ENCODE measurements around the gene GATB.

GATB gene

GRCh38 chr4:151760712-151761661 is at the start of gene GATB (continued):
- peak; percentile 61 for TF ChIP-seq ZNF18 (tag by site-specific recombination; IDR thresholded peaks at IDR 0.05)
- peak; percentile 97 for TF ChIP-seq YY1 (tag by site-specific recombination; IDR thresholded peaks at IDR 0.05)
- TF ChIP-seq MEIS1 (CRISPR knock-in tag; IDR thresholded peaks at IDR 0.05; ENCODE audit: borderline replicate concordance), result no peak
- TF ChIP-seq ZBTB11 (tag by site-specific recombination; conservative IDR thresholded peaks at IDR 0.05; ENCODE audit: low read depth), result peak; percentile 51
- TF ChIP-seq ZNF223 (tag by site-specific recombination; IDR thresholded peaks at IDR 0.05), result no peak
- TF ChIP-seq ZNF561 (tag by site-specific recombination; IDR thresholded peaks at IDR 0.05; ENCODE audit: borderline replicate concordance), result no peak
- peak; percentile 90 for TF ChIP-seq SP3 (tag by site-specific recombination; IDR thresholded peaks at IDR 0.05)
- TF ChIP-seq INSM2 (tag by site-specific recombination; IDR thresholded peaks at IDR 0.05), result no peak
- TF ChIP-seq ZNF366 (tag by site-specific recombination; conservative IDR thresholded peaks at IDR 0.05), result peak; percentile 92
- peak; percentile 33; the same call in 1 of the 2 replicates for TF ChIP-seq KLF8 (tag by site-specific recombination; IDR thresholded peaks at IDR 0.05)
- TF ChIP-seq ZNF146 (tag by site-specific recombination; IDR thresholded peaks at IDR 0.05), result no peak

- CTCF ChIA-PET, result interaction anchor here (0.6 to 2.7 kb wide), 3 partner anchors 8 to 430 kb away, joined by 3 to 16 read pairs (median 3); no protein-coding TSS in a partner anchor
- no peak for TF ChIP-seq ZNF404 (tag by site-specific recombination; IDR thresholded peaks at IDR 0.05)
- TF ChIP-seq ZNF514 (tag by site-specific recombination; IDR thresholded peaks at IDR 0.05), result no peak
- TF ChIP-seq ZNF140 (tag by site-specific recombination; IDR thresholded peaks at IDR 0.05), result no peak
- TF ChIP-seq ZNF610 (tag by site-specific recombination; IDR thresholded peaks at IDR 0.05; ENCODE audit: borderline replicate concordance), result no peak
- no peak for TF ChIP-seq ZNF324 (tag by site-specific recombination; IDR thresholded peaks at IDR 0.05)
- Histone ChIP-seq H3K36me3 (ENCODE audit: control insufficient read depth in 2 of 2, insufficient read depth in 1 of 2, low read length in 2 of 2) (no peaks in the 10 kb centered on the region), H3K4me1 (ENCODE audit: control insufficient read depth, insufficient read depth, low read length) (peaks cover 13% of the 10 kb centered on the region), H3K4me3 (ENCODE audit: low read depth, low read length) (no peak overlapping the region), H3K9me3 (ENCODE audit: control insufficient read depth, insufficient read depth, low read depth, low read length) (no peaks in the 10 kb centered on the region), H3K27ac (ENCODE audit: extremely low read depth, low read depth, low read length) (no peak overlapping the region)
- POLR2A ChIA-PET, result no interaction called here
Measured at GRCh38 chr4:151810476-151810875, 49.7 kb upstream of the GATB start.

- no peak overlapping the region for H3K27ac ChIP-seq (ENCODE audit: extremely low read depth, low read depth, low read length)
- H3K9me3 ChIP-seq (ENCODE audit: control insufficient read depth, insufficient read depth, low read depth, low read length), result no peaks in the 10 kb centered on the region
- POLR2A ChIA-PET, result no interaction called here
- H3K36me3 ChIP-seq (ENCODE audit: control insufficient read depth in 2 of 2, insufficient read depth in 1 of 2, low read length in 2 of 2), result no peaks in the 10 kb centered on the region
- no peak overlapping the region for H3K4me3 ChIP-seq (ENCODE audit: low read depth, low read length)
- CTCF ChIA-PET, result interaction anchor here (1.1 kb wide), 1 partner anchor 9 kb away, joined by 3 read pairs; no protein-coding TSS in a partner anchor
- peaks cover 13% of the 10 kb centered on the region for H3K4me1 ChIP-seq (ENCODE audit: control insufficient read depth, insufficient read depth, low read length)
- TF ChIP-seq ZNF184 (tag by site-specific recombination; IDR thresholded peaks at IDR 0.05) (no peak), ZNF266 (tag by site-specific recombination; IDR thresholded peaks at IDR 0.05; ENCODE audit: low read depth) (no peak), HIC1 (tag by site-specific recombination; IDR thresholded peaks at IDR 0.05) (no peak), ZXDB (tag by site-specific recombination; IDR thresholded peaks at IDR 0.05) (no peak), CTCF (tag by site-specific recombination; IDR thresholded peaks at IDR 0.05) (no peak)
Measured at GRCh38 chr4:151809716-151810115, 48.9 kb upstream of the GATB start.

Data from HEK293 (cell line).